ENCODE measurements around the gene UMAD1.

DNA sequence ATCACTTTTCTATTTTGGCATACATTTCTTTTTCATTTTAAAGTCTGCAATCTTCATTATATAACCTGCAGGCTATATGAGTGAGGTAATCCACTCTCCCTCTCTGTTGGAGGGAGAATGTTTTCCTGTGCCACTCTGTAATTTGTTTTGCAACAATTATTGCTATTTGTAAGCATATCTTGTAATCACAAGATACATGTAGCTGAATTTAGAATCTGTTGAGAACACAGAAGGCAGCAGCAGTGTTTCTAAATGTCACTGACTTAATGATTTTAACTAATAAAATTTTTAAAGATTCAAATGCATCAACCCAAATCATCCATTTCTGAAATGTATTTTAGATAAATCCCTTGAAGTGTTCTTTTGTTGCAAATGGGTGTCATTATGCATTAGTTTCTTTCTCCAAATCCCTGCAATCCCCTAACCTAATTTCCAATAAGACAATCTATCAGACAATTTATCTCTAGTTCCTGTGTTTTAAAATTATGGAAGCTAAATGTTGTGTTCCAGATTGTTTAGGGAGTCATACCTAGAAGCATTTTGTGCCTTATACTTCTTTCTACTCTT is 19.8 kb upstream of the UMAD1 start:
- TF ChIP-seq, protein P1, sequence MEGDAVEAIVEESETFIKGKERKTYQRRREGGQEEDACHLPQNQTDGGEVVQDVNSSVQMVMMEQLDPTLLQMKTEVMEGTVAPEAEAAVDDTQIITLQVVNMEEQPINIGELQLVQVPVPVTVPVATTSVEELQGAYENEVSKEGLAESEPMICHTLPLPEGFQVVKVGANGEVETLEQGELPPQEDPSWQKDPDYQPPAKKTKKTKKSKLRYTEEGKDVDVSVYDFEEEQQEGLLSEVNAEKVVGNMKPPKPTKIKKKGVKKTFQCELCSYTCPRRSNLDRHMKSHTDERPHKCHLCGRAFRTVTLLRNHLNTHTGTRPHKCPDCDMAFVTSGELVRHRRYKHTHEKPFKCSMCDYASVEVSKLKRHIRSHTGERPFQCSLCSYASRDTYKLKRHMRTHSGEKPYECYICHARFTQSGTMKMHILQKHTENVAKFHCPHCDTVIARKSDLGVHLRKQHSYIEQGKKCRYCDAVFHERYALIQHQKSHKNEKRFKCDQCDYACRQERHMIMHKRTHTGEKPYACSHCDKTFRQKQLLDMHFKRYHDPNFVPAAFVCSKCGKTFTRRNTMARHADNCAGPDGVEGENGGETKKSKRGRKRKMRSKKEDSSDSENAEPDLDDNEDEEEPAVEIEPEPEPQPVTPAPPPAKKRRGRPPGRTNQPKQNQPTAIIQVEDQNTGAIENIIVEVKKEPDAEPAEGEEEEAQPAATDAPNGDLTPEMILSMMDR (IDR thresholded peaks at IDR 0.05; ENCODE audit: insufficient read depth, low read depth, low read length) = no peak
- no peak for TF ChIP-seq EZH2 (IDR thresholded peaks at IDR 0.05; ENCODE audit: insufficient read depth, low read length)
